BJ (cell line): ENCODE measurements around the gene FAM234B. TPM values are rescaled to one million over a fixed set of nuclear protein-coding genes. Genes with fewer than 3 reads are reported as not detected.

ENCODE experiments used
- CTCF ChIA-PET: fragments of 350-600 bp; formaldehyde crosslinking; extraction: SDS; loops from one replicate; lab custom pipeline; 2021; ENCODE audit warnings: antibody characterized with exemption, inconsistent platforms; lab: Yijun Ruan, JAX
- POLR2A ChIA-PET: fragments of 300-600 bp; sonication (Branson Sonifier 250); formaldehyde crosslinking; extraction: SDS; loops from one replicate; lab custom pipeline; 2021; ENCODE audit warnings: antibody characterized with exemption; lab: Charles Lee
- DNase-seq: peaks from one replicate; pipeline ENCODE4 v3.0.0-alpha.2; 2011; ENCODE audit warnings: low read depth
- H3K27me3 ChIP-seq: 2 replicates; pipeline ENCODE4 v1.6.0; 2011; ENCODE audit warnings: low read length; ENCODE audit not compliant: control insufficient read depth, insufficient read depth
- H3K36me3 ChIP-seq: 2 replicates; pipeline ENCODE4 v1.5.1; 2011; ENCODE audit warnings: low read length; ENCODE audit not compliant: control insufficient read depth, insufficient read depth
- H3K4me3 ChIP-seq: 2 replicates; pipeline ENCODE4 v1.5.1; 2011; ENCODE audit warnings: low read depth, mild to moderate bottlenecking, control low read depth, low read length
- CTCF ChIP-seq: IDR thresholded peaks from 2 replicates; pipeline ENCODE4 v1.5.1; 2011; ENCODE audit warnings: low read depth, mild to moderate bottlenecking, control low read depth, inconsistent platforms, low read length, moderate library complexity; ENCODE audit not compliant: insufficient read depth
- polyA plus RNA-seq: library from polyadenylated mRNA; depleted of rRNA; stranded (reverse); fragments of >200 nt; gene quantifications from 2 replicates; pipeline ENCODE4 v1.2.3, GENCODE V29; 2011

The FAM234B gene
- polyA plus RNA-seq, 1 experiment: 2.4 TPM

GRCh38 chr12:13119826-13120225 lies 75.6 kb downstream of the FAM234B start:
- Histone ChIP-seq H3K4me3 (no peak overlapping the region), H3K36me3 (no peaks in the 10 kb centered on the region), H3K27me3 (no peaks in the 10 kb centered on the region)
- POLR2A ChIA-PET: no interaction called here
- TF ChIP-seq CTCF: no peak
- CTCF ChIA-PET: interaction anchor here (0.9 to 1.2 kb wide), 2 partner anchors 21 to 92 kb away, joined by 3 read pairs; no protein-coding TSS in a partner anchor
- DNase-seq: no peak

GRCh38 chr12:13120413-13120812 lies 76.2 kb downstream of the FAM234B start:
- POLR2A ChIA-PET: no interaction called here

GRCh38 chr12:13121568-13121967 lies 77.4 kb downstream of the FAM234B start:
- Histone ChIP-seq H3K4me3 (no peak overlapping the region), H3K36me3 (no peaks in the 10 kb centered on the region), H3K27me3 (no peaks in the 10 kb centered on the region)
- ChIA-PET POLR2A (no interaction called here), CTCF (no interaction called here)
- TF ChIP-seq CTCF: no peak
- no peak for DNase-seq

More at GRCh38 chr12:13120413-13120812, 76.2 kb downstream of the FAM234B start:
- no peak for DNase-seq
- no peak for TF ChIP-seq CTCF
- CTCF ChIA-PET: interaction anchor here (0.9 to 1.2 kb wide), 2 partner anchors 22 to 91 kb away, joined by 3 read pairs; no protein-coding TSS in a partner anchor
- no peaks in the 10 kb centered on the region for H3K36me3 ChIP-seq
- no peaks in the 10 kb centered on the region for H3K27me3 ChIP-seq
- H3K4me3 ChIP-seq: no peak overlapping the region

- no peaks in the 10 kb centered on the region for H3K27me3 ChIP-seq
- ChIA-PET POLR2A (no interaction called here), CTCF (interaction anchor here (1.0 to 1.5 kb wide), 4 partner anchors 10 to 71 kb away, joined by 3 to 7 read pairs (median 4); no protein-coding TSS in a partner anchor)
- no peak for TF ChIP-seq CTCF
- no peak overlapping the region for H3K4me3 ChIP-seq
- no peak for DNase-seq
- H3K36me3 ChIP-seq: no peaks in the 10 kb centered on the region
Observed at GRCh38 chr12:13124656-13125505, 80.7 kb downstream of the FAM234B start.

- no peak for DNase-seq
- Histone ChIP-seq H3K27me3 (no peaks in the 10 kb centered on the region), H3K36me3 (no peaks in the 10 kb centered on the region), H3K4me3 (no peak overlapping the region)
- TF ChIP-seq CTCF: no peak
- POLR2A ChIA-PET: no interaction called here
- CTCF ChIA-PET: interaction anchor here (1.6 kb wide), 1 partner anchor 9 kb away, joined by 4 read pairs; no protein-coding TSS in a partner anchor
Observed at GRCh38 chr12:13125996-13126395, 81.8 kb downstream of the FAM234B start.
